ENCODE results near the gene MYEF2. TPM values are rescaled to one million over a fixed set of nuclear protein-coding genes. Genes with fewer than 3 reads are reported as not detected.

The MYEF2 gene
- polyA plus RNA-seq, 3 donors: 0.37 TPM; not detected in 2

DNA sequence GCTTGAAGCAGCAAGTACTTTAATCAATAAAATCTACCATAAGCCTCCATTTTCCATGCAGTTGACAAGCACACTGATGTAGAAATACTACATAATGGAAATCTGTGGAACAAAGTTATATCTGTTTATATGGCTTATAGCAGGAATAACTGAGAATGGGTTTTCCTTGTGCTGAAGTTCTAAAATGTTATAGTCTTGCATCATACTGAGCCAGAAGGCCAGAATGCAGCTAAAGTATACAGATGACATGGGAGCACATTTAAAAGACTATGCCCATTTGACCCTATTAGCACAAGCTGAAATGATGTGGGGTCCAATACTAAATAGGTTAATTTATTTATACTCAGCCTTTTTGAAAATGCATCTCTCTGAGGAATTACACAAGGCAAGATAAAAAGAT, 32.2 kb downstream of the MYEF2 start:
- H3K27ac Mint-ChIP-seq: no peak overlapping the region
- no peak overlapping the region for H3K4me3 Mint-ChIP-seq
- H3K27ac ChIP-seq (ENCODE audit: low read depth in 1 of 2, low read length in 2 of 2): no peak overlapping the region
- no peaks in the 10 kb centered on the region for H3K27me3 Mint-ChIP-seq (ENCODE audit: low read depth in 3 of 3)
- no peak overlapping the region for H3K4me3 ChIP-seq (replicated peaks in 1 of 3; ENCODE audit: low read depth in 2 of 3, low read length in 3 of 3)
- intact Hi-C loops (cut with micrococcal nuclease): no loop called here
- DNase-seq: no peak
- H4K20me1 ChIP-seq (ENCODE audit: insufficient read depth, low read length): no peaks in the 10 kb centered on the region
- H3K4me1 ChIP-seq (ENCODE audit: control insufficient read depth in 1 of 2, insufficient read depth in 2 of 2, low read length in 2 of 2): no peaks in the 10 kb centered on the region
- H3K36me3 Mint-ChIP-seq: no peaks in the 10 kb centered on the region
- no peak overlapping the region for H3K9ac ChIP-seq (ENCODE audit: insufficient read depth, low read length, poor library complexity, severe bottlenecking)
- H3K36me3 ChIP-seq (replicated peaks in 1 of 2; ENCODE audit: control insufficient read depth in 1 of 2, insufficient read depth in 2 of 2, low read length in 2 of 2): no peaks in the 10 kb centered on the region
- no peaks in the 10 kb centered on the region for H3K9me3 ChIP-seq (replicated peaks in 1 of 2; ENCODE audit: control insufficient read depth in 1 of 2, insufficient read depth in 1 of 2, low read length in 2 of 2)
- H3K9me3 Mint-ChIP-seq: peaks cover 0 to 1% (median 0%) of the 10 kb centered on the region in 7 donors
- H3K4me1 Mint-ChIP-seq: peaks cover 7% of the 10 kb centered on the region
- H3K79me2 ChIP-seq (ENCODE audit: insufficient read depth, low read length): no peaks in the 10 kb centered on the region
- TF ChIP-seq, protein P1, sequence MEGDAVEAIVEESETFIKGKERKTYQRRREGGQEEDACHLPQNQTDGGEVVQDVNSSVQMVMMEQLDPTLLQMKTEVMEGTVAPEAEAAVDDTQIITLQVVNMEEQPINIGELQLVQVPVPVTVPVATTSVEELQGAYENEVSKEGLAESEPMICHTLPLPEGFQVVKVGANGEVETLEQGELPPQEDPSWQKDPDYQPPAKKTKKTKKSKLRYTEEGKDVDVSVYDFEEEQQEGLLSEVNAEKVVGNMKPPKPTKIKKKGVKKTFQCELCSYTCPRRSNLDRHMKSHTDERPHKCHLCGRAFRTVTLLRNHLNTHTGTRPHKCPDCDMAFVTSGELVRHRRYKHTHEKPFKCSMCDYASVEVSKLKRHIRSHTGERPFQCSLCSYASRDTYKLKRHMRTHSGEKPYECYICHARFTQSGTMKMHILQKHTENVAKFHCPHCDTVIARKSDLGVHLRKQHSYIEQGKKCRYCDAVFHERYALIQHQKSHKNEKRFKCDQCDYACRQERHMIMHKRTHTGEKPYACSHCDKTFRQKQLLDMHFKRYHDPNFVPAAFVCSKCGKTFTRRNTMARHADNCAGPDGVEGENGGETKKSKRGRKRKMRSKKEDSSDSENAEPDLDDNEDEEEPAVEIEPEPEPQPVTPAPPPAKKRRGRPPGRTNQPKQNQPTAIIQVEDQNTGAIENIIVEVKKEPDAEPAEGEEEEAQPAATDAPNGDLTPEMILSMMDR (IDR thresholded peaks at IDR 0.05): no peak
- no peak overlapping the region for H3K4me2 ChIP-seq (replicated peaks; ENCODE audit: extremely low read depth, low read length, poor library complexity, severe bottlenecking)
- H3K27me3 ChIP-seq (ENCODE audit: control insufficient read depth in 2 of 2, insufficient read depth in 2 of 2, low read length in 2 of 2): no peaks in the 10 kb centered on the region
- no peak overlapping the region for H2AFZ ChIP-seq (ENCODE audit: insufficient read depth, low read depth, low read length, poor library complexity, severe bottlenecking)

DNA sequence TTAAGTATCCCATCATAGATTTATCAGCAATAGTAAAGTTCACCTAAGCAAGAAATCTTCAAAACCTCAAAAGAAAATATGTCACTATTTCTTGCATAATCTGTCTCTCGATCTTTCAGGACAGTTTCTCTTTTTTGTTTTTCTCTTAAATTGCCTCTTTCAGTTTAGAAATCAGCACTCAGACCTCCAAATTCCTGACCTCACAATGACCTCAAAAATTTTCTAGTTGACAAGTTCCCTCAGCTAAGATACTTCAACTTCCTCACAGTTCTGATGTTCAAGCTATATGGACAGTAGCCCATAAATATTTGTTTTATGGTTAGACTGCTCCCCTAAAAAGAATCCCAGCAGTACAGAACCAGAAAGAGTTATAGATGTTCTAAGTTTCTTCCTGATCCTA, 33.2 kb downstream of the MYEF2 start:
- Mint-ChIP-seq H3K36me3 (no peaks in the 10 kb centered on the region), H3K9me3 (peaks cover 0 to 1% (median 0%) of the 10 kb centered on the region in 7 donors), H3K27ac (no peak overlapping the region), H3K4me3 (no peak overlapping the region), H3K4me1 (peaks cover 7% of the 10 kb centered on the region), H3K27me3 (ENCODE audit: low read depth in 3 of 3) (no peaks in the 10 kb centered on the region)
- H3K9ac ChIP-seq (ENCODE audit: insufficient read depth, low read length, poor library complexity, severe bottlenecking): no peak overlapping the region
- no peak overlapping the region for H3K4me3 ChIP-seq (replicated peaks in 1 of 3; ENCODE audit: low read depth in 2 of 3, low read length in 3 of 3)
- no CpG with 5 or more reads among the region's 1 CpG for WGBS (ENCODE audit: insufficient coverage)
- no peak overlapping the region for H3K27ac ChIP-seq (ENCODE audit: low read depth in 1 of 2, low read length in 2 of 2)
- no peaks in the 10 kb centered on the region for H3K27me3 ChIP-seq (ENCODE audit: control insufficient read depth in 2 of 2, insufficient read depth in 2 of 2, low read length in 2 of 2)
- intact Hi-C loops (cut with micrococcal nuclease): no loop called here
- no peaks in the 10 kb centered on the region for H3K4me1 ChIP-seq (ENCODE audit: control insufficient read depth in 1 of 2, insufficient read depth in 2 of 2, low read length in 2 of 2)
- no peak overlapping the region for H3K4me2 ChIP-seq (replicated peaks; ENCODE audit: extremely low read depth, low read length, poor library complexity, severe bottlenecking)
- no peak for DNase-seq
- TF ChIP-seq, protein P1 (IDR thresholded peaks at IDR 0.05): no peak
- H4K20me1 ChIP-seq (ENCODE audit: insufficient read depth, low read length): no peaks in the 10 kb centered on the region
- no peaks in the 10 kb centered on the region for H3K36me3 ChIP-seq (replicated peaks in 1 of 2; ENCODE audit: control insufficient read depth in 1 of 2, insufficient read depth in 2 of 2, low read length in 2 of 2)
- no peak overlapping the region for H2AFZ ChIP-seq (ENCODE audit: insufficient read depth, low read depth, low read length, poor library complexity, severe bottlenecking)
- no peaks in the 10 kb centered on the region for H3K9me3 ChIP-seq (replicated peaks in 1 of 2; ENCODE audit: control insufficient read depth in 1 of 2, insufficient read depth in 1 of 2, low read length in 2 of 2)
- H3K79me2 ChIP-seq (ENCODE audit: insufficient read depth, low read length): no peaks in the 10 kb centered on the region
